ENCODE results near the gene CDK5RAP3.
A peak's percentile ranks its signal among the peaks of the same experiment; 100 is the strongest.
"Not testable (repeated sequence)": the region's sequence is repeated elsewhere in the genome, so short reads cannot be mapped to it uniquely, and the experiment has no call there.

The CDK5RAP3 gene

DNA sequence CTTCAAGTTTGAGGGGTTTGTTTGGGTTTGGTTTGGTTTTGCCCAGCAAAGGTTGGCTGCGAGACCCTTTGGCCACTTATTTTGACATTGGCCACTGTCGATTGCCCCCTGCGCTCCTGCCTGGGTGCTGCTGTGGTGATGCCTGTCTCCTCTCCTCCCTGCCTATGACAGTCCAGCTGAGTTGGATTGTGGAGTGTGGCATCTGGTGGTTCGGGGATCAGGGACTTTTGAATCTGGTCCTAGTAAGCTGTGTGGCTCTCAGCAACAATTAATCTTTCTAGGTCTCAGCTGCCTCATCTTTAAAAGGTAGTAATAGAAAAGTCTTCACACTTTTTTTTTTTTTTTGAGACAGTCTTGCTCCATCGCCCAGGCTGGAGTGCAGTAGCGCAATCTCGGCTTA, 27.1 kb downstream of the CDK5RAP3 start:
- Mint-ChIP-seq H3K4me1 (no peaks in the 10 kb centered on the region), H3K27me3 (peaks cover 26% of the 10 kb centered on the region), H3K36me3 (ENCODE audit: insufficient read depth) (no peaks in the 10 kb centered on the region), H3K27ac (ENCODE audit: low read depth) (no peak overlapping the region), H3K4me3 (no peak overlapping the region), H3K9me3 (no peaks in the 10 kb centered on the region)
- DNase-seq (ENCODE audit: low spot score in 2 of 2) (no peak), ATAC-seq (replicated peaks; ENCODE audit: extremely low read depth, poor library complexity, severe bottlenecking) (no peak)

DNA sequence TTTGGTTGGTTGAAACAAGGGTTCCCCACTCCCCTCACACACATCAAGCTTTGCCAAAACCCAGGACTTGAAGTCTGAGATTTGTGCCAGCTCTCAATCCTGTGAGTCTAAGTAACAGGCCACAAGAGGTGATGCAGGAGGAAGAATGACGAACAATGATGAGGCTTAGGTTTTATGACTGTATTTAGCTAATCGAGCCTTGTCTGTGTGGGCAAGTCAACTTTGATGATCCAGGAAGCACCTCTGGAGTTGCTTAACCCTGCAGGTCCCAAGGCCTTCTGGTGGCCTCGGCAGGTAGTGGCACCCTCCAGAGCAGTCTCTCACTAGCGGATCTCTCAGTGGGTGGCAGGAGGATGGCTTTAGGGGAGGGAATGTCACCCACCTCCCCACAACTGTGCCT, 28.7 kb downstream of the CDK5RAP3 start:
- no peak overlapping the region for H3K27ac Mint-ChIP-seq (ENCODE audit: low read depth)
- DNase-seq (ENCODE audit: low spot score in 2 of 2) (no peak), ATAC-seq (replicated peaks; ENCODE audit: extremely low read depth, poor library complexity, severe bottlenecking) (no peak)
- no peaks in the 10 kb centered on the region for H3K4me1 Mint-ChIP-seq
- H3K9me3 Mint-ChIP-seq, result no peaks in the 10 kb centered on the region
- no peaks in the 10 kb centered on the region for H3K36me3 Mint-ChIP-seq (ENCODE audit: insufficient read depth)
- H3K4me3 Mint-ChIP-seq, result no peak overlapping the region
- H3K27me3 Mint-ChIP-seq, result peaks cover 42% of the 10 kb centered on the region

DNA sequence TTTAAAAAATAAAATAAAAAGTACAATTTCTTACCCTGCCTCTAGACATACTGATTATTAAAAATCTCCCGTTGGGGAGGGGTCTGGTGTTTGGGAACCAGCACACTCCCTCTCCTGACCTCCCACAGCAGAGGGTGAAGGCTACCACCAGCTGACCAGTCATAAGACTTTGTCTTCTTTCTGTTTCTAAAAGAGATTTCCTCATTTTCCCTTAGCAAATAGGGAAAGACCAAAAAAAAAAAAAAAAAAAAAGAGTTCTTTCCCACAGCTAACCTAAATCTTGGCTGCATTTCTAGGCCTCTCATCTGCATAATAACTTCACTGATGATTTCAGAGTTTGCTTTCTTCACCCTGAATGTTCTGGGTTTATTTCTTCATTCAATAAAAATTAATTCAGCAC, 30.3 kb downstream of the CDK5RAP3 start:
- no peaks in the 10 kb centered on the region for H3K4me1 Mint-ChIP-seq
- H3K27me3 Mint-ChIP-seq, result peaks cover 40% of the 10 kb centered on the region
- DNase-seq (ENCODE audit: low spot score in 2 of 2) (no peak), ATAC-seq (replicated peaks; ENCODE audit: extremely low read depth, poor library complexity, severe bottlenecking) (no peak)
- no peak overlapping the region for H3K4me3 Mint-ChIP-seq
- no peaks in the 10 kb centered on the region for H3K9me3 Mint-ChIP-seq
- no peak overlapping the region for H3K27ac Mint-ChIP-seq (ENCODE audit: low read depth)
- no peaks in the 10 kb centered on the region for H3K36me3 Mint-ChIP-seq (ENCODE audit: insufficient read depth)

DNA sequence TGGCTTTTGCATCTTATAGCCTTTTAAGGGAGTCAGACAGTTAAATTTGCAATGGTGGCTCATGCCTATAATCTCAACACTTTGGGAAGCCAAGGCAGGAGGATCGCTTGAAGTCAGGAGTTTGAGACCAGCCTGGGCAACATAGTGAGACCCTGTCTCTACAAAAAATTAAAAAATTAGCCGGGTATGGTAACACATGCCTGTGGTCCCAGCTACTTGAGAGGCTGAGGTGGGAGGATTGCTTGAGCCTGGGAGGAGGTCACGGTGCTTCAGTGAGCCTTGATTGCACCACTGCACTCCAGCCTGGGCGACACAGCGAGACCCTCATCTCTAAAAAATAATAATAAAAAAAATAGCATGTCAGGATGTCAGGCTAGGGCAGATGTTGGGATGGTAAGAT, 30.7 kb downstream of the CDK5RAP3 start:
- not testable (repeated sequence) for DNase-seq (ENCODE audit: low spot score in 2 of 2); H3K4me1 Mint-ChIP-seq; ATAC-seq (replicated peaks; ENCODE audit: extremely low read depth, poor library complexity, severe bottlenecking); H3K4me3 Mint-ChIP-seq; H3K27ac Mint-ChIP-seq (ENCODE audit: low read depth); H3K9me3 Mint-ChIP-seq; H3K36me3 Mint-ChIP-seq (ENCODE audit: insufficient read depth)
- H3K27me3 Mint-ChIP-seq, result peaks cover 40% of the 10 kb centered on the region

DNA sequence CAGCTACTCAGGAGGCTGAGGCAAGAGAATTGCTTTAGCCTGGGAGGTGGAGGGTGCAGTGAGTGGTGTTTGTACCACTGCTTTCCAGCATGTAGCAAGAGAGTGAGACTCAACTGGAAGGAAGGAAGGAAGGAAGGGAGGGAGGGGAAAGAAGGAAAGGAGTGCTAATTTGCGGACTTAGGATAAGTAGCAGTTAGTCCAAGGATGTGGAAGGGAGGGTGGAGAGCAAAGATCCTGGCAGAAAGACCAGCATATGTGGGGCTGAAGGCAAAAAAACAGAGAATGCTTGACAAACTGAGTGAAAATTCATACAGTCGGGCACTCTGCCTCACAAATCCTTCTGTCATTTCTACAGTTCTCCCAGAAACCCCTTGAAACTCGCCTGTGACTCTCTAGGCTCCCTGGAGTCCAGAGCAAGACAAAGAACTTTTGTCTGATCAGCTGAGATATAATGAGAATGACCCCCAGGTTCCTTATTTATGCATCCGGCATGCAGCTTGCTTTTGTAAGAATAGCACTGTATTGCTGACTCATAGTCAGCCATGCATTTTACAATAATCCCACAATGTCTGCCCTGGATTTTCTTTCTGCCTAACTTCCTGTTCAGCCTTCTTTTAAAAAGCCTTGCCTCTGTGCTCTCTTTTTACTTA, 31.5 kb downstream of the CDK5RAP3 start:
- H3K4me1 Mint-ChIP-seq, result no peaks in the 10 kb centered on the region
- ATAC-seq (replicated peaks; ENCODE audit: extremely low read depth, poor library complexity, severe bottlenecking) (no peak), DNase-seq (ENCODE audit: low spot score in 2 of 2) (no peak)
- no peak overlapping the region for H3K27ac Mint-ChIP-seq (ENCODE audit: low read depth)
- no peak overlapping the region for H3K4me3 Mint-ChIP-seq
- no peaks in the 10 kb centered on the region for H3K9me3 Mint-ChIP-seq
- H3K36me3 Mint-ChIP-seq (ENCODE audit: insufficient read depth), result no peaks in the 10 kb centered on the region
- H3K27me3 Mint-ChIP-seq, result peaks cover 46% of the 10 kb centered on the region

DNA sequence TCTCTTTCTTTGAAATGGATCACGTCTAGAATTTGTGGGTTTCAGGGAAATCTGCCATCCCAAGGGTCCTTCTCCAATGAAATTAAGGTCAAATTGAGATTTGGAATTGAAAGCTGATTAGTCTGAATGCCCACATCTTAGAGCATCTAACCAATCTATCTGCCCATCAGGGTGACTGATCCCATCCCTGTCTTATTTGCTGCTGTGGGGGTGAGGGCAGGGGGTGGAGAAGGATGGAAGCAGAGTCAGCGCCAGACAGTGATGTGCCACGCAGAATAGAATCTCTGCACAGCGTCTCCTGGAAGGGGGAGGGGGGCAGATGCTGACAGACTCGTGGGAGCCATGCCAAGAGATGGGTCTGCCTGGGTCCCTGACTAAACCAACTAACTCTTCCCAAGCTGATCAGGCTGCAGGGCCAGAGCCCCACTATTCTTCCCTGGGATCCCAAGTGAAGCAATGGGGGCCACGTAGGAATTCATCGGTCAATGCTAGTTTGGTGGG, 32.1 kb downstream of the CDK5RAP3 start:
- Mint-ChIP-seq H3K36me3 (ENCODE audit: insufficient read depth) (no peaks in the 10 kb centered on the region), H3K9me3 (no peaks in the 10 kb centered on the region), H3K27me3 (peaks cover 42% of the 10 kb centered on the region), H3K4me3 (no peak overlapping the region), H3K27ac (ENCODE audit: low read depth) (no peak overlapping the region), H3K4me1 (no peaks in the 10 kb centered on the region)
- no peak for DNase-seq (ENCODE audit: low spot score in 2 of 2)
- no peak for ATAC-seq (replicated peaks; ENCODE audit: extremely low read depth, poor library complexity, severe bottlenecking)

DNA sequence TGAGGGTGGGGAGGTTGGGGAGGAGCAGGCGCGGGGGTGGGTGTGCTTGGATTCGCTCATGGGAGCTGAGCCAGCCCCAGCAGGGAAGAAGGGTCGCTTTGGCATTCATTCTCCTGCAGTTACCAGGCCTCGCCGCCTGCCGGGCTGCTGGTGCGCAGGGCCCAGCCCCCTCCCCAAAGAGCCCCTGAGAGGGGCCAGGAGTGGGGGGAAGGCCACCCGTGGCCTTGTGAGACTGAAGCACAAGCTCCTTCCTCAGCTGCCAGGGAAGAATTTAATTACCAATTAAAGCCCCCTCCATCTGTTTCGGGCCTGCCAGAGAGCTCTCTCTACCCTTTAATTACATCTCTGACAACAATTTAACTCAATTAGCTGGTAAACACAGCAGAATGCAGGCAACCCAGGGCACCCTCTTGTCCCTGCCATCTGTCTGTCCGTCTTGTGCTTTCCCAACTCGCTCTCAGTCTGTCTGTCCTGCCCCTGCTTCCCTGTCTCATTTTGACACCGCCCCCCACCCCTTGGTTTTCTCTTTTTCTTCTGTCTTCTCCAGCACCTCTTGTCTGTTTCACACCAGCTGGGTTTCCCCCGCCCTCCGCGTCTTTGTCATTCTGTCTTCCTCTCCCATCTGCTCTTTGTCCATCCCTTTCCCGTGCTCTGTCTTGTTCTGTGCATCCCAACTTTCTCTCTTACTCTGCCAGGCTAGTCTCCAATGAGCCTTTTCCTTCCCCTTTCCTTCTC, 32.7 kb downstream of the CDK5RAP3 start:
- Mint-ChIP-seq H3K27ac (ENCODE audit: low read depth) (no peak overlapping the region), H3K4me1 (no peaks in the 10 kb centered on the region), H3K27me3 (peaks cover 42% of the 10 kb centered on the region), H3K9me3 (no peaks in the 10 kb centered on the region), H3K36me3 (ENCODE audit: insufficient read depth) (no peaks in the 10 kb centered on the region), H3K4me3 (no peak overlapping the region)
- no peak for ATAC-seq (replicated peaks; ENCODE audit: extremely low read depth, poor library complexity, severe bottlenecking)
- DNase-seq (ENCODE audit: low spot score in 2 of 2), result no peak

DNA sequence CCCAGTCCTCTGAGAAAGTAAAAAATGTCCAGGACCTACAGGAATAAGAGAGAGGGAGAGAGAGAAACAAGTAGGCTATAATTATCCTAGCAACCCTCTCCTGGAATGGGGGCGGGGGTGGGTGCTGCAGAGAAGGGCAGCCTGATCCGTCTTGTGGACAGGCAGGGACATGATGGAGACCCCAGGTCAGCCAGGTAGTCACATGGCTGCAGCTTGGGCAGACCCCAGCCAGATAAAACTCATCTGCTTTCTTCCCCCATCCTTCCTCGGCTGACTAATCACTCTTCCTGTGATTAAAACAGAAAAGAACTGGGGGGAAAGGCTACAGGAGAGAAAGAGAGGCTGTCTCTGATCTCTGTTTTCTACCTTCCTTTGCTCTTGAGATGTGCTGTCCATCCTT, 34.1 kb downstream of the CDK5RAP3 start:
- no peaks in the 10 kb centered on the region for H3K4me1 Mint-ChIP-seq
- DNase-seq (ENCODE audit: low spot score in 2 of 2) (no peak), ATAC-seq (replicated peaks; ENCODE audit: extremely low read depth, poor library complexity, severe bottlenecking) (no peak)
- peaks cover 49% of the 10 kb centered on the region for H3K27me3 Mint-ChIP-seq
- H3K27ac Mint-ChIP-seq (ENCODE audit: low read depth), result no peak overlapping the region
- no peaks in the 10 kb centered on the region for H3K9me3 Mint-ChIP-seq
- no peak overlapping the region for H3K4me3 Mint-ChIP-seq
- H3K36me3 Mint-ChIP-seq (ENCODE audit: insufficient read depth), result no peaks in the 10 kb centered on the region

DNA sequence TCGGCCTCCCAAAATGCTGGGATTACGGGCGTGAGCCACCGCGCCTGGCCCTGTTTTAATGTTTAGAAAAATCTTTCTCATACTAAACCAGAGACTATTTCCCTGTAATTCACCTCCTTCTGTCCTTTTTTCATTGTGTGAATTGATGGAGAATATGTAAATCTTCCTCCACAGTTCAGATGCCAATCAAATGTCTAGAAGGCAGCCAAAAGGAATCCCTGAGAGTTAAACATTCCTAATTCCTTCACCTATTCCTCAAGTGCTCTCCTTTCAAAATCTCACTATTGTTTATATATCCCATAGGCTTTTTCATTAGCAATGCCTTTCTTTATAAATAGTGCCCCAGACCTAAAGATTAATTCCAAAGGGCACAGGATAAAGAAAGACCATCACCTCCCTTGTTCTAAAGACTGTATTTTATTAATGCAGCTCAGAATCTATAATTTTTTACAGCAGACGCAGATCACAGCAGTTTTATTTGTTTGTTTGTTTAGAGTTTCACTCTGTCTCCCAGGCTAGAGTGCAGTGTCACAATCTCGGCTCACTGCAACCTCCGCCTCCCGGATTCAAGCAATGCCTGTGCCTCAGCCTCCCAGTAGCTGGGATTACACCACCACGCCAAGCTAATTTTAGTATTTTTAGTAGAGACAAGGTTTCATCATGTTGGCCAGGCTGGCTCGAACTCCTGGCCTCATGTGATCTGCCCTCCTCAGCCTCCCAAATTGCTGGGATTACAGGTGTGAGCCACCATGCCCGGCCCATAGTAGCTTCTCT, 36.2 kb downstream of the CDK5RAP3 start:
- Mint-ChIP-seq H3K9me3 (no peaks in the 10 kb centered on the region), H3K4me1 (peaks cover 6% of the 10 kb centered on the region), H3K36me3 (ENCODE audit: insufficient read depth) (peaks cover 1% of the 10 kb centered on the region), H3K4me3 (no peak overlapping the region), H3K27ac (ENCODE audit: low read depth) (no peak overlapping the region), H3K27me3 (peaks cover 71% of the 10 kb centered on the region)
- ATAC-seq (replicated peaks; ENCODE audit: extremely low read depth, poor library complexity, severe bottlenecking) (no peak), DNase-seq (ENCODE audit: low spot score in 2 of 2) (no peak)

DNA sequence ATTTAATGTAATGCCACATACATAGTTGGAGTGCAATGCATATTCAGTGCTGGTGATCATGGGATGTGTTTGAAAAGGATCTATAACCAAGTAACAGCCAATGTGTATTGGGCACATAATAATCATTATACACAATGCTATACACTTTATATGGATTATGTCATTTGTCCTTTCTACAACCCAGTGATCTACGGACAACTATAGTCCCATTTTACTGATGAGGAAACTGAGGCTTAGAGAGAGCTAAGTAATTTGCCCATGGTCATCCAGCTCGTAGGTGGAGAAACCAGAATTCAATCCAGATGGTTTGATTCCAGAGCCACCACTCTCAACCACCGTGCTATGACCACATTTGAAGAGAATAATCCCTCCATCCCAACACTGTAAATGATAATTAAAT, 39.3 kb downstream of the CDK5RAP3 start:
- Mint-ChIP-seq H3K4me3 (no peak overlapping the region), H3K27ac (ENCODE audit: low read depth) (no peak overlapping the region), H3K36me3 (ENCODE audit: insufficient read depth) (peaks cover 3% of the 10 kb centered on the region), H3K9me3 (no peaks in the 10 kb centered on the region), H3K27me3 (peaks cover 72% of the 10 kb centered on the region), H3K4me1 (peaks cover 6% of the 10 kb centered on the region)
- no peak for ATAC-seq (replicated peaks; ENCODE audit: extremely low read depth, poor library complexity, severe bottlenecking)
- no peak for DNase-seq (ENCODE audit: low spot score in 2 of 2)

DNA sequence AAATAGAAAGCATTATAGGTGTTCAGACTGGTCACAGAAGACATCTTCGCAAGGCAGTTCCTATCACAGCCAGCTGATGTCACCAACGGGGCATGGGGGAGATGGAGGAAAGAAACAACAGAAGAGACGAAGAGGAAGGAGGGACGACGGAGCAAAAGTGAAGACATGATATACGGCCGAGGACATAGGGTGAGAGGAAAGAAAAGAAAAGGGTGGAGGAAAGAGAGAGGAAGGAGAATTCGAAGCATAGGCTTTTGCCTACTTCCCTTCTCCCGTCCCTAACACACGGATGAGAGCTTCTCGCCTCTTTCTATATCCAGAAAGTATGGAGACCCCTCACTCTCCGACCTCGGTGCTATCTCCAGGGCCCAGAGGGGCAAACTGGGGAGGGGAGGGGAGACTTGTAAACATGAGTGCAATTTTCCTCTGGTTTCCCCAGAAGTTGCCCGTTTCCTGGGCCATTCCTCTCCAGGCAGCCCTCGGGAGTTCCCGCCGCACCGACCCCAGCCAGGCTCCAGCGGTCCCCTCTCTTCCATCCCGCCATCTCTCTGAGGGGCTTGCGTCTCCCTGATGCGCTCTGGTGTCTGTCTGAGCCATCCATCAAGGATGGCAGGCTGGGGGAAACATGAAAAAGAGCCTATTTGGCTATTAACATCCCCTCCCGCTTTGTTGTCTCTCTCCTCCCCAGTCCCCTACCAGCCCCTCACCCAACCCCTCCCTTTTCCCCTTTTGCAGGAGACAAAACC, 40.7 kb downstream of the CDK5RAP3 start:
- ATAC-seq (replicated peaks; ENCODE audit: extremely low read depth, poor library complexity, severe bottlenecking) (peak; percentile 65), DNase-seq (ENCODE audit: low spot score in 2 of 2) (no peak)
- H3K27ac Mint-ChIP-seq (ENCODE audit: low read depth), result no peak overlapping the region
- peak overlapping the region; percentile 62 for H3K4me3 Mint-ChIP-seq
- H3K36me3 Mint-ChIP-seq (ENCODE audit: insufficient read depth), result peaks cover 3% of the 10 kb centered on the region
- no peaks in the 10 kb centered on the region for H3K9me3 Mint-ChIP-seq
- peaks cover 80% of the 10 kb centered on the region for H3K27me3 Mint-ChIP-seq
- H3K4me1 Mint-ChIP-seq, result peaks cover 6% of the 10 kb centered on the region

DNA sequence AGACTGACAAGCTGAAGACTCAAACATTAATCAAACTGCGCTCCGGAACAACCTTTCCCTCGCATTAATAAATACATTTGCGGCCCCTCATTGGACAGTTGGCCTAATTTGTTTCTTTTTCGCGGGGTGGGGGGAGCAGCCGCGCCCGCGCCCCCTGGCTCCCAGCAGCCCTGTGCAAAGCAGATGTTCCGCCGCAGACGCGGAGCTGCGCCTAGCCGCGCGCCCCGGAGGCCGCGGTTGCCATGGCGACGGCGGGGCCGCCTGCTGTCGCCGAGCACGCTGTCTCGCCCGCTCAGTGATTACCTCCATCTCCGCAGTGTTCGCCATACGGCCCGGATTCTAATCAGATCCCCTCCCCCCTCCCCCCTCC, 41.2 kb downstream of the CDK5RAP3 start:
- peaks cover 6% of the 10 kb centered on the region for H3K4me1 Mint-ChIP-seq
- H3K4me3 Mint-ChIP-seq, result peak overlapping the region; percentile 62
- peak in 1 of 2 donors; percentile 35 for DNase-seq (ENCODE audit: low spot score in 2 of 2)
- no peak overlapping the region for H3K27ac Mint-ChIP-seq (ENCODE audit: low read depth)
- ATAC-seq (replicated peaks; ENCODE audit: extremely low read depth, poor library complexity, severe bottlenecking), result peak; percentile 78
- H3K27me3 Mint-ChIP-seq, result peaks cover 75% of the 10 kb centered on the region
- H3K9me3 Mint-ChIP-seq, result no peaks in the 10 kb centered on the region
- peaks cover 3% of the 10 kb centered on the region for H3K36me3 Mint-ChIP-seq (ENCODE audit: insufficient read depth)
